GM19328 (cell line): ENCODE results near the gene INTS14.

Source experiments
- ATAC-seq: cut with Tn5 transposase; IDR thresholded peaks from one replicate; pipeline ENCODE4 v1.9.1; 2021; ENCODE audit warnings: mild to moderate bottlenecking, moderate library complexity; ENCODE audit not compliant: unreplicated experiment

Gene INTS14

DNA sequence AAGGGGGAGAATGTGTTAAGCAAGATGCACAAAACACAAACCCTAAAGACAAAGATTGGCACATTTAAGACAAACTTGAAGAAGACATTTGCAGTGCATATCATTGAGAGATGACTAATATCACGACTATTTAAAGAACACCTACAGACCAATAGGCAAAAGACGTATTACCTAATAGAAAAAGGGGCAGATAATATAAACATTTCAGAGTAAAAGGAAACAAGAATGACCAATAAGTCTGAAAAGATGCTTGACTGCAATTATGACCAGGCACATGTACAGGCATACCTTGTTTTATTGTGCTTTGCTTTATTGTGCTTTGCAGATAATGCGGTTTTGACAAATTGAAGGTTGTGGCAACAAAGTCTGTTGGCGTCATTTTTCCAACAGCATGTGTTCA is 75.7 kb downstream of the INTS14 start:
- ATAC-seq, result no peak

DNA sequence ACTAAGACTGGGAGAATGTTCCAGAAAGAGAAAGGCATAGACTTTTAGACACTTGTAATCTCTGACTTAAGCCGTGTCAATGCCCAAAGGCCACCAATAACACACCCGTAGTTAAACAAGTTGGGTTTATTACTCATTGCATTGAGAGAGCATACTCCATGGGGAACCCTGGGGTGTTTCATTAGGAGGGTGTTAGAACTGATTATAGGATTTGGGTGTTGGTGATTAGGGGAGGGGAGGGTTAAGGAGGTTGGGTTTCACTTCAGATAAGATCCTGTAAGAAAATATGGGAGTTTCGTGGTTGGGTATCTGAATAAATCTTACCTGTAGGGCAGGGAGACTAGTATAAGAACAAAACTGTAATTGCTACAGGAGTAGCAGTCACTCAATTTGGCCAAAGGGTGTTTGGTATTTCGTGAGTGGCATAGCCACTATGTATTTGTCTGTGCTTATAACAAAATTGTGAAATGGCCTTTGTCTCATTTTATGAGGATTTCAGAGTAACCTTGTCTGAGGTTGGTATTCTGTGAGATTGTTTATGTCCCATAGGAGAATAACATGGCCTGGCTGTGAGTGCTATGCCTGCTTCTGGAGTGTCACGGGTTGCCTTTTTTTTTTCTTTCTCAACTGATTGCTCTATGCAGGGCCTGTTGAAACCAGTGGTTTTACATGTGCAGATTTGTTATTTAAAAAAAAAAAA is 77.7 kb downstream of the INTS14 start:
- no peak for ATAC-seq

DNA sequence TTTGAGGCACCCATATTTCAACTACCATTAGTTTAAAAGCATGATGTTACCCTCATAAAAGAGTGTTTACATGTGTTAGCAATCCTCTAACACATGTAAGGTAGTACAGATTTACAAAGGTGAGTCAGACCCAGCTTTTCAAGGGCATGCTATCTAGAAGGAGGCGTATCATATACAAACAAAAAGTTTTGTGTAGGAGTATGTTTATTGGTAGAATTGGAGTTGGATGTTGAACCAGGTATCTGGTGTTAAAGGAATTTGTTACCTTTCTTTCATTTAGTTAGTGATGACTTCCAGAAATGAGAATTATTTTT is 78.2 kb downstream of the INTS14 start:
- ATAC-seq, result no peak

DNA sequence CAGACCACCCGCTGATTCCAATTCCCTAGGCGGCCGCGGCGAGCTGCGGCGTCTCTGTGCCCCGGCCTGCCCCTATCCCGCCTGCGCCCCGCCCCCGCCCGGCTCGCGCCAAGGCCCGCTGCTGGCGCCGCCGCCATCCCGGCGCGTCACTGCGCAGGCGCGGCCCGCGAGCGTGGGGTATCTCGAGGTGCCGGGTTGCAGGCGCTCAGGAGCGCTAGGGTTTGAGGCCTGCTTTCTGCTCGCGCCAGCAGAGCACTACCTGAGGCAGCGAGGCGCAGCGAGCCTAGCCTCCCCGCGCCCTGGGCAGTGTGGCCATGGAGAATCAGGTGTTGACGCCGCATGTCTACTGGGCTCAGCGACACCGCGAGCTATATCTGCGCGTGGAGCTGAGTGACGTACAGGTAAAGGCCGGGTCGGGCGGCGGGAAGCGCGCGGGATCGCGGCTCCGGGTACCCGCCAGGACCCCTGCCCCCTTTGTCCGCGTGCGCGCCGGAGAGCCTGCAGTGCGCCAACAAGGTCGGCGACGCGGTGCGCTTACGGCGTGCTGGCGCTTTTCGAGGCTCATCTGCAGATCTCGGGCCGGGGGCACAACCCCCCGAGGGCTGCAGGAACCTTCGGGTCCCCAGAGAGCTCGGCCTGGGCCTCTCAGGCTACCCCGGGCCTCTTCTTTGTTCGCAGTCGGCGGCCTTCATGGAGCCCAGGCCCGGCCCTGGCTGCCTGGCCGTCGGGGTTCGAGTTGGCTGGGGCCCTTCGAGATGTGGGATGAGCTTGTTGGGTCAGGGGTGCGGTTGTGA is 80.4 kb downstream of the INTS14 start, which contains the start of gene HACD3:
HACD3 (plus strand) TSS at position 146 of the 794 bp plus-strand sequence; CDS start at position 315, 169 bp downstream.
- peak; percentile 64 for ATAC-seq

DNA sequence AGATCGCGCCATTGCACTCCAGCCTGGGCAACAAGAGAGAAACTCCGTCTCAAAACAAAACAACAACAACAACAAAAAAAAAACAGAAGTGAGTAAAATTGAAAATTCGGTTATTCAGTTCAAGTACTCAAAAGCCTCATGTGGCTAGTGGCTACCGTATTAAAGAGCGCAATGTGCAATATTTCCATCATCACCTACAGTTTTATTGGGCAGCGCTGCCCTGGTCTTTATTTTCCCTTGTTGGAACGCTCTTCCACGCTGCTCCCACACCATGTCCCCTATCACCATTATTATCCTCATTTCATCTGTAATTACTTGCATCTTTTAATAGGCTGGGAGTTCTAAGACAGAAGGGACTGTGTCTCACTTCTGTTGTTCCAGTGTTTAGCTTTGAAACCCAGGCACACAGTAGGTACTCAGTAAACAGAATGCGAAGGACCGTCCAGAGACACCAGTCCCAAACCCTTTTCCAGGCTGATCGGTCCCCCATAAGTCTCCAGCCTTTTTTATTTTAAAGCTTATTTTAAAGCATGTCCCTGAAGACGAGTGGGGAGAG is 81.1 kb downstream of the INTS14 start:
- ATAC-seq, result no peak
